Activated CD4-positive, alpha-beta T cell treated with anti-CD3 and anti-CD28 coated beads for 36 hours (primary cell): Measurements from ENCODE around the gene VWA1. TPM values are rescaled to one million over a fixed set of nuclear protein-coding genes. Genes with fewer than 3 reads are reported as not detected.
"Not testable (repeated sequence)": the region's sequence is repeated elsewhere in the genome, so short reads cannot be mapped to it uniquely, and the experiment has no call there.

ENCODE experiments used
- ATAC-seq: fragments of 200-7000 bp; cut with Tn5 transposase; one replicate; pipeline ENCODE4 v1.10.0; 2021; ENCODE audit warnings: mild to moderate bottlenecking, moderate library complexity
- CTCF ChIA-PET: fragments of 350-600 bp; sonication (Branson Sonifier 250); formaldehyde crosslinking; loops from one replicate; lab custom pipeline; 2021; ENCODE audit warnings: antibody characterized with exemption; lab: Charles Lee
- POLR2A ChIA-PET: fragments of 350-600 bp; sonication (Branson Sonifier 250); formaldehyde crosslinking; loops from one replicate; lab custom pipeline; 2021; ENCODE audit warnings: antibody characterized with exemption, inconsistent platforms; lab: Charles Lee
- DNase-seq: peaks from one replicate; pipeline ENCODE4 v3.0.0-alpha.2; 2020
- H3K27ac Mint-ChIP-seq: one replicate; pipeline ENCODE4 v1.8.0; 2021; ENCODE audit warnings: mixed read lengths
- H3K27me3 Mint-ChIP-seq: one replicate; pipeline ENCODE4 v1.8.0; 2021; ENCODE audit warnings: mixed read lengths
- H3K36me3 Mint-ChIP-seq: one replicate; pipeline ENCODE4 v1.8.0; 2021; ENCODE audit warnings: low read depth, mixed read lengths
- H3K4me1 Mint-ChIP-seq: one replicate; pipeline ENCODE4 v1.8.0; 2021; ENCODE audit warnings: mixed read lengths
- H3K4me3 Mint-ChIP-seq: one replicate; pipeline ENCODE4 v1.8.0; 2021; ENCODE audit warnings: mild to moderate bottlenecking, moderate library complexity, mixed read lengths
- H3K9me3 Mint-ChIP-seq: one replicate; pipeline ENCODE4 v1.8.0; 2021; ENCODE audit warnings: low read depth, mixed read lengths
- intact Hi-C, 2 experiments: fragments of 100-400 bp; cut with DNase I in 1 of 2; cut with micrococcal nuclease in 1 of 2; formaldehyde crosslinking; loops; one replicate each; pipeline versions ENCODE4 v1.14.2 to v1.15.1; 2022 to 2024; cut with DNase I, micrococcal nuclease
- total RNA-seq, 2 experiments: library from RNA; stranded (reverse); gene quantifications; one replicate each; pipeline ENCODE4 v1.2.3, GENCODE V29; 2021

VWA1 gene
- total RNA-seq, 2 experiments from 2014 or later, result 0.56 to 0.78 TPM

DNA sequence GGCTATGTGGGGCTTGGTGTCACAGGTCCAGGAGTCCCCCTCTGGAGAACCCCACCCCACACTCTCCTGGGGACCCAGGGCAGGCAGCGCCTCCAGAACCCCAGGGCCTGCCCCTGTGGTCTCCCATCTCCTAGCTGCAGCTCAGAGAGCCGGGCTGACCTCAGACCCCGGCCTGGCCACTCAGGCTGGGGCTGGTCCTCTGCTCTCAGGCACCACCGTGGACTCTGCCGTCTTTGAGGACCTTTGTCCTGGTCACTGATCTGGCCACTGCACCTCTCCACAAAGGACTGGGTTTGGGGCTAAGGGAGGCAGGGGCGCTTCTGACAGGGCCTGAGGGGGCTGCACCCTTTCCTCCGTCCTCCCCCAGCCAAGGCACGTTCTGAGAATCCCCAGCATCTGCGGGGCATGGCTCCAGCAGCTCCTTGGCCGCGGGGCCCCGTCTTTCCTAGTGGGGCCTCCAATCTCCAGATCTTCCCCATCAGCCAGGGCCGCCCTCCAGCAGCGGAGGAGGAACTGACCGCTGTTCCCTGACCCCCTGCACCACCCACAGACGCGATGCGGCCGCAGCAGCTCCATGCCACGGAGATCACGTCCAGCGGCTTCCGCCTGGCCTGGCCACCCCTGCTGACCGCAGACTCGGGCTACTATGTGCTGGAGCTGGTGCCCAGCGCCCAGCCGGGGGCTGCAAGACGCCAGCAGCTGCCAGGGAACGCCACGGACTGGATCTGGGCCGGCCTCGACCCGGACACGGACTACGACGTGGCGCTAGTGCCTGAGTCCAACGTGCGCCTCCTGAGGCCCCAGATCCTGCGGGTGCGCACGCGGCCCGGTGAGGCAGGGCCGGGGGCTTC, 3.3 kb downstream of the VWA1 start:
- intact Hi-C loops, result no loop called here
- no peak for ATAC-seq
- H3K4me3 Mint-ChIP-seq, result no peak overlapping the region
- no peak for DNase-seq
- no peaks in the 10 kb centered on the region for H3K9me3 Mint-ChIP-seq
- no peak overlapping the region for H3K27ac Mint-ChIP-seq
- peaks cover 15% of the 10 kb centered on the region for H3K27me3 Mint-ChIP-seq
- ChIA-PET CTCF (no interaction called here), POLR2A (interaction anchor here (0.7 kb wide), 1 partner anchor 14 kb away, joined by 3 read pairs; no protein-coding TSS in a partner anchor)
- peaks cover 7% of the 10 kb centered on the region for H3K4me1 Mint-ChIP-seq
- no peaks in the 10 kb centered on the region for H3K36me3 Mint-ChIP-seq

DNA sequence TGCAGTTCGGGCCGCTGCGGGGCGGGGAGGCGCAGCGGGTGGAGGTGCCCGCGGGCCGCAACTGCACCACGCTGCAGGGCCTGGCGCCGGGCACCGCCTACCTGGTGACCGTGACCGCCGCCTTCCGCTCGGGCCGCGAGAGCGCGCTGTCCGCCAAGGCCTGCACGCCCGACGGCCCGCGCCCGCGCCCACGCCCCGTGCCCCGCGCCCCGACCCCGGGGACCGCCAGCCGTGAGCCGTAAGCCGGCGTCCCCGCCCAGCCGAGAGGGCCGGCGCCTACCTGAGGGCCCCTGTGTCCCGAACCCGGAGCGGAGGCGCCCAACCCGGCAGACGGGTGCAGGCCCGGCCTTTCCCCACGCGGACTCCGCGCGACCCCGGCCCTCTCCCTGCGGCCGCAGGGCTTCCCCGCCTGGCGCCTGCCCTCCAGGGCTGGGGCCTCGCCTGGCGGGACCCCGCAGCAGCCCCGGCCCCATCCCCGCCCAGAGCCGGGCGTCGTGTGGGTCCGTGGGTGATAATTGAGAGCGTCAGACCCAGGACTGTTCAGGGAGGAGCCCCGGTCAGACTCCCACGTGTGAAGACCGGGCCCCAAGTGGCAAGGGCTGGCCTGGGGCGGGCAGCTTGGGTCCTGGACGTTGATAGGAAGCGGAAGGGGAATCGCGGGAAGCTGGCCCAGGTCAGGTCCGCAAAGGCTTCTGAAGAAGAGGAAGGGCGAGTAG, 4.2 kb downstream of the VWA1 start:
- no peaks in the 10 kb centered on the region for H3K9me3 Mint-ChIP-seq
- H3K27me3 Mint-ChIP-seq, result peaks cover 15% of the 10 kb centered on the region
- DNase-seq (no peak), ATAC-seq (no peak)
- no peak overlapping the region for H3K27ac Mint-ChIP-seq
- H3K36me3 Mint-ChIP-seq, result no peaks in the 10 kb centered on the region
- no peak overlapping the region for H3K4me3 Mint-ChIP-seq
- CTCF ChIA-PET, result no interaction called here
- H3K4me1 Mint-ChIP-seq, result peaks cover 7% of the 10 kb centered on the region
- intact Hi-C loops, result loop anchor here in 1 of 2 experiments (5.0 kb wide), 1 partner anchor 32 kb away; the partner anchor contains the start of gene MRPL20
- POLR2A ChIA-PET, result no interaction called here

DNA sequence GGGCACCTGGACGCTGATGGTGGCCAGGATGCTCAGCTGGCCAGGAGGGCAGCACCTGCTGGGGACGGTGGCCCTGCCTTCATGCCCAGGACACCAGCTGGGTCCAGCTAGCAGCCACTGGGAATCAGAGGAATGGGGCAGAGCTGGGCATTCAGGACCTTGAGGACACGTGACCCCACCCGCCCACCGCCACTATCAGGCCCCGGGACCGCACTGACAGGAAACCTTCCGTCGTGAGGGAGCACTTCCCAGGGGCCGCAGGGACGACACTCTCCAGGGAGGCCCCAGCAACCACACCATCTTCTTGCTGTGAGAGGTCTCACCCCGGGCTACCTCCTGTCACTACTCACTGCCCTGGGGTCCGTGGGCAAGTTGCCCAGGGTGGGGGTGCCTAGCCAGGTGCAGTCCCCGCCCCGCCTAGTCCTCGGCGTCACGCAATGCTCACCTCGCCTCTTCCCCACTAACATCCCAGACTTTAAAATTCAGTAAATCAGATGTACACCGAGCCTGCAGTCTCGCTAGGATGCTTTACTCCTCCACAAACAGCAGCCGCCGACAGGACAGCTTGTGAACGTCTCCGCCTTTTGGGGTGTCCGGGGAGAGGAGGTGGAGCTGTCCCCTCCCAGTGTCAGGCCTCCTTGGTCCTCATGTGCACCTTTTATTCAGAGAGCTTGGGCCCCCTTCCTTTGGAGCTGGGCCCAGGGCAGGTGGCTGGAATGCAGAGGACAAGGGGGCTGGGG, 4.9 kb downstream of the VWA1 start:
- Mint-ChIP-seq H3K4me3 (no peak overlapping the region), H3K36me3 (no peaks in the 10 kb centered on the region), H3K27me3 (peaks cover 12% of the 10 kb centered on the region), H3K9me3 (no peaks in the 10 kb centered on the region), H3K27ac (no peak overlapping the region), H3K4me1 (peaks cover 3% of the 10 kb centered on the region)
- no peak for DNase-seq
- ATAC-seq, result no peak
- CTCF ChIA-PET, result interaction anchor here (1.0 kb wide), 2 partner anchors 38 to 214 kb away, joined by 3 read pairs; no protein-coding TSS in a partner anchor
- intact Hi-C loops, result loop anchor here in 1 of 2 experiments (5.0 kb wide), 1 partner anchor 33 kb away; the partner anchor contains the start of gene MRPL20
- POLR2A ChIA-PET, result no interaction called here

DNA sequence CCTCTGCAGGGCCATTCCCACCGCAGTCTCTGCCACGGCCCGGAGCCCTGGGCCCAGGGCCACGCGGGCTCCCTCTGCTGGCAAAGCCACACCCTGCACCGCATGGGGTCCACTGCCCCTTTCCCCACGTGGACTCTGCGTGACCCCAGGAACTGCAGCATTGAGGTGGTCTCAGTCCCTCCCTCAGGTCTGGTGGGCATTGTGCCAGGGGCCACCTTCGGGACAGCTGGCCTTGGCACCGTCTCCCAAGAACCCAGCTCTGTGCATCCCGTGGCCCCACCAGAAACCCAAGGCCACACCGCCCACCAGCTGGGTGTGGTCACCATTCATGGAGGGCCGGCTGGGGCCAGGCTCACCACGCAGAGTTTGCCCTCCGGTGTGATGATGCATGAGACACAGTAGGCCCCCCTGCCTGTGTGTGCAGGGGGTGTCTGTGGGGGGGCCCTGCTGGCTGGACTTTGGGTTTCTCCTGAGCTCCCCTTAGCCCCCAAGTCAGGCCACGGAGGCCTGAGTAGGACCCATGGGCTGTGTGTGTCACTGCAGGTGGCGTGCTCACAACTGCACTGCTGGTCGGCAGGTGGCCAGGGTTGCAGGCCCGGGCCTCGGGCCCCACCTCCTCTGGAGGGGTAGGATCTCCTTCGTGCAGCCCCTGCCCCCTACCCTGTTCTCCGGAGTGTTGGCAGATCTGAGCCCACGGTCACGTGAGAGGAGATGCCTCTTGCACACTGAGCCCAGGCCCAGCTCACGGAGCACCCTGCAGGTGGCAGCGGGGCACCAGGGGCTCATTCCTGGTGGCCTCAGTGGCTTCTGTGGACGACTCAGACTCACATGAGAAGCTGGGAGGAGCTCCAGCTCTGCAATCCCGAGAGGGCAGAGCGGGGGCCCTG, 5.8 kb downstream of the VWA1 start:
- ChIA-PET POLR2A (no interaction called here), CTCF (interaction anchor here (0.9 to 1.0 kb wide), 5 partner anchors 9 to 391 kb away, joined by 3 to 4 read pairs (median 3); no protein-coding TSS in a partner anchor)
- Mint-ChIP-seq H3K4me3 (no peak overlapping the region), H3K27ac (no peak overlapping the region), H3K27me3 (peaks cover 10% of the 10 kb centered on the region), H3K36me3 (no peaks in the 10 kb centered on the region), H3K4me1 (peaks cover 2% of the 10 kb centered on the region), H3K9me3 (no peaks in the 10 kb centered on the region)
- intact Hi-C loops, result loop anchor here in 1 of 2 experiments (5.0 kb wide), 1 partner anchor 34 kb away; the partner anchor contains the start of gene MRPL20
- peak; percentile 93 for ATAC-seq
- peak; percentile 77 for DNase-seq

DNA sequence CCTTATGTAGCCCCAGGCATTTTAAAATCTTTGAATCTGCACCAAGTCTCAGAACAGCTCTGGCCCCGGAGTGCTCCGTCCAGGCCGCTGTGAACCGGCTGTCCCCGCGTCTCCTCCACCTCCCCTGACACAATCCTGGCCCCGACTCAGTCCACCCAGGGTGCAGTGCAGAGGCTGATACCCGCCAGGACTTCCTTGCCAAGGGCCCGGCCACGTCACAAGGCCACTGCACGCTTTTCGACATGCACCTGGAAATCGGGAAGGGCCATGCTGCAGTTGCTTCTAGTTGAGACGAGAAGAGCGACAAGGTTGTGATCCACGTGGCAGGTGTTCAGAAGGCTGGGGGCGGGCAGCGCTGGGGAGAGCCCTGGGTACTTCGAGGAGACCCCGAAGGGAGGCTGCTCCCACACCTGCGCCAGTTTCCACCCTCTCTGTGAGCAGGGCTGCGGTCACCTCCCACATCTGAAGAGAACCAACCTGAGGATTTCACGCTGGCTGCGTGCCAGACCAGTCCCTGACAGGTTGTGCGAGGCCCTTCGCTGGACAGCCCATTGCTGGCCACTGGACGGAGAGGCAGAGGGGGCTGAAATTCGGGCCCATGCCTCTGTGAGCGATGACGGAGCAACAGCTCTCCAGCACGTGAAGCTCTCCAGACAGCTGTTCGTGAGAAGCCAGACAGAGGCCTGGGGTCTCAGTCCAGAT, 6.7 kb downstream of the VWA1 start:
- DNase-seq (no peak), ATAC-seq (no peak)
- H3K4me3 Mint-ChIP-seq, result no peak overlapping the region
- CTCF ChIA-PET, result interaction anchor here (0.9 to 1.0 kb wide), 3 partner anchors 8 to 390 kb away, joined by 3 to 4 read pairs (median 3); no protein-coding TSS in a partner anchor
- no peaks in the 10 kb centered on the region for H3K4me1 Mint-ChIP-seq
- H3K27ac Mint-ChIP-seq, result no peak overlapping the region
- H3K36me3 Mint-ChIP-seq, result no peaks in the 10 kb centered on the region
- H3K27me3 Mint-ChIP-seq, result peaks cover 7% of the 10 kb centered on the region
- no peaks in the 10 kb centered on the region for H3K9me3 Mint-ChIP-seq
- POLR2A ChIA-PET, result no interaction called here
- intact Hi-C loops, result loop anchor here in 1 of 2 experiments (5.0 kb wide), 1 partner anchor 35 kb away; the partner anchor contains the start of gene MRPL20

DNA sequence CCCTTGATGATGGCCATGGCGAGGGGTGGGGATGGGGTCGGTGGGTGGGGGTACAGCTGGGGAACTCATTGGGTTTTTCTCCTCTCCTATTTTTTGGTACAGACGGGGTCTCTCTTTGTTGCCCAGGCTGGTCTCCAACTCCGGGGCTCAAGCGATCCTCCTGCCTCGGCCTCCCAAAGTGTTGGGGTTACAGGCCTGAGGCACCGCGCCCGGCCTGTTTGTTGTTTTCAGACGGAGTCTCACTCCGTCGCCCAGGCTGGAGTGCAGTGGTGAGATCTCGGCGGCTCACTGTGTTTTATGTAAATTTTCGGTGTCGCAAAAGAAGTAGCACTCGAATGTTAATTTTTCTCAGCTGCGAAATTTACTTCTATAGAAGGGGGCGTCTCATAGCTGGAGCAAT, 11.1 kb downstream of the VWA1 start:
- H3K27ac Mint-ChIP-seq, DNase-seq, H3K4me3 Mint-ChIP-seq, H3K4me1 Mint-ChIP-seq, intact Hi-C loops, ATAC-seq, POLR2A ChIA-PET, H3K36me3 Mint-ChIP-seq, CTCF ChIA-PET, H3K27me3 Mint-ChIP-seq, H3K9me3 Mint-ChIP-seq: not testable (repeated sequence)

DNA sequence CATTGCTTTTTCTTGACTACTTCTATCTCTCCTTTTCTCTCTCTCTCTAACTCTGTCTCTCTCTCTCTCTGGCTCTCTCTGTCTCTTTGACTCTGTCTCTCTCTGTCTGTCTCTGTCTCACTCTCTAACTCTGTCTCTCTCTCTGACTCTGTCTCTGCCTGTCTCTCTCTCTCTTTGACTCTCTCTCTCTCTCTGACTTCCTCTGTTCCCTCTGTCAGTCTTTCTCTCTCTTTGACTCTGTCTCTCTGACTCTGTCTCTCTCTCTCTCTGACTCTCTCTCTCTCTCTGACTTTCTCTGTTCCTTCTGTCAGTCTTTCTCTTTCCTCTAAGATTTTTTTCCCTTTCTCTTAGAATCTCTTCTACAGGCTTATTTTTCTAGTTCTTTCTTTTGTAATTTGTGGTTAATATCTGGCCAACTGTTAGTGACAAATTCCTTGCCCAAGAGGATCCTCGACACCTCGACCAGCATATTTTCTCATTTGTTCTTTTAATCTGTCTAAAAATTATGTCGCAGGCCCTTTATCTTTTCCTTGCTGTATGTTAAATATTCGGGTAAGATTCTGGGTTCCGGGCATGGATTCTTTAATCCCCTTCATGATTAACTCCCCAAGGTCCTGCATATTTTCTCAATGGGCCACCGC, 13.7 kb downstream of the VWA1 start, which contains the start of gene ATAD3C:
TSS of gene ATAD3C (plus strand) at position 591 of the 641 bp plus-strand sequence. CDS start 995 bp downstream, outside the sequence.
- Mint-ChIP-seq H3K9me3 (no peaks in the 10 kb centered on the region), H3K27me3 (no peaks in the 10 kb centered on the region), H3K27ac (no peak within 1 kb of the TSS), H3K4me1 (no peaks in the 10 kb centered on the region), H3K4me3 (no peak within 1 kb of the TSS), H3K36me3 (no peaks in the 10 kb centered on the region)
- POLR2A ChIA-PET, result no interaction called here
- ATAC-seq (no peak), DNase-seq (no peak)
- intact Hi-C loops, result loop anchor here in 1 of 2 experiments (2.0 kb wide), 1 partner anchor 48 kb away; no protein-coding TSS in a partner anchor
- CTCF ChIA-PET, result no interaction called here

DNA sequence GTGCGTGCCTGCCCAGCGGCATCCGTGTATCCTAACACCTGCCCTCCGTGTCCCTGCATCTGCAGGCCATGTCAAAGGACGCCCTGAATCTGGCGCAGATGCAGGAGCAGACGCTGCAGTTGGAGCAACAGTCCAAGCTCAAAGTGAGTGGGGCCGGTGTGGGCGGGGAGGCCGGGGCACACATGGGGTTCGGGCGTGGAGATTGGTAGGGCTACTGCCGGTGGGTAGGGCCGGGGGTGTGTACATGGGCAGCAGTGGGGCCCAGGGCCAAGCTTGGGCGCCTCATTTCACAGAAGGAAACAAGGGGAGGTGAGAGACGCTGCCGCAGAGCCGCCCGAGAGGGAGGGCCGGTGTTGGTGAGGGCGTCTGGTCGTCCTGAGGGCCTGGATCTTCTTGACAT, 15.1 kb downstream of the VWA1 start:
- ATAC-seq, H3K9me3 Mint-ChIP-seq, H3K36me3 Mint-ChIP-seq, POLR2A ChIA-PET, H3K27me3 Mint-ChIP-seq, DNase-seq, H3K4me1 Mint-ChIP-seq, intact Hi-C loops, H3K4me3 Mint-ChIP-seq, H3K27ac Mint-ChIP-seq: not testable (repeated sequence)
- CTCF ChIA-PET, result interaction anchor here (1.3 kb wide), 1 partner anchor 9 kb away, joined by 3 read pairs; no protein-coding TSS in a partner anchor

DNA sequence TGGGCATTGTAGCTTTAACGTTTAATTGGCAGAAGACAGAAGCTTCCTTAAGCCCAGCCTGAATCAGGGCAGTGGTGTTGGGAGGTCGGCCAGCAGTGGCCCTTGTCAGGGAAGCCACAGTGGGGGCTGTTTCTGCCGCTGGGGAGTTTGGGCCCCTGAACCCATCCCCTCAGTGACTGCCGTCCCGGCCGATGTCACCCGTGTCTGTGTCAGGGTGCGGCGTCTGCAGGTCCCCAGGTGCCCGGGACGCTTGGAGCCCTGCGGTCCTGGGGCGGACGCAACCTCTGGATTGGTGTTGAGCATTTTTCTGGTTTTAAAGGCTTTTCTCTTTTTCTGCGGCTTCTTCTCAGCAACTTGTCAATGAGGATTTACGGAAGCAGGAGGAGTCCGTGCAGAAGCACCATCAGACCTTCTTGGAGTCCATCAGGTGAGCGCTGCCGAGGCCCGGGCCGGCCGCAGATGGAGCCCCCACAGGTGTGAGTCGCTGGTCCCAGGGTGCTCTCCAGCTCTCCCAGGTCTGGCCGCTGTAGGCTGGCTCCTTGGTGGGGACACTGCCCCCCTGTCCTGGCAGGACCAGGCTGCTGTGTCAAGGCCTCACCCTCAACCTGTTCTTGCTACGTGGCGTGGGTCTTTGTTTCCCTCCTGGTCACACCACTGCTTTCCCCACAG, 16.3 kb downstream of the VWA1 start:
- ChIA-PET CTCF (no interaction called here), POLR2A (no interaction called here)
- no peaks in the 10 kb centered on the region for H3K36me3 Mint-ChIP-seq
- no peaks in the 10 kb centered on the region for H3K9me3 Mint-ChIP-seq
- ATAC-seq (no peak), DNase-seq (no peak)
- no peaks in the 10 kb centered on the region for H3K27me3 Mint-ChIP-seq
- no peaks in the 10 kb centered on the region for H3K4me1 Mint-ChIP-seq
- intact Hi-C loops, result no loop called here
- no peak overlapping the region for H3K4me3 Mint-ChIP-seq
- no peak overlapping the region for H3K27ac Mint-ChIP-seq
